ENCODE results near the gene GNA12.
A peak's percentile ranks its signal among the peaks of the same experiment; 100 is the strongest.

Gene GNA12

GRCh38 chr7:2844153-2845033, at the start of gene GNA12:
Gene GNA12 (minus strand): TSS chr7:2844308. CDS start chr7:2844161, 147 bp downstream.
- peak; percentile 99 for DNase-seq (ENCODE audit: low spot score)

- DNase-seq (ENCODE audit: low spot score): no peak
These were observed 49.3 kb upstream of the GNA12 start for GRCh38 chr7:2893411-2893861.

GRCh38 chr7:2892549-2892948, 48.4 kb upstream of the GNA12 start:
- DNase-seq (ENCODE audit: low spot score): no peak

- no peak for DNase-seq (ENCODE audit: low spot score)
These were observed 43.7 kb upstream of the GNA12 start for GRCh38 chr7:2887816-2888215.

GRCh38 chr7:2886900-2887299, 42.8 kb upstream of the GNA12 start:
- peak; percentile 66 for DNase-seq (ENCODE audit: low spot score)

- DNase-seq (ENCODE audit: low spot score): no peak
These were observed 42.3 kb upstream of the GNA12 start for GRCh38 chr7:2886391-2886790.

GRCh38 chr7:2884161-2884560, 40.1 kb upstream of the GNA12 start:
- no peak for DNase-seq (ENCODE audit: low spot score)

GRCh38 chr7:2883101-2883500, 39.0 kb upstream of the GNA12 start:
- DNase-seq (ENCODE audit: low spot score): no peak

- DNase-seq (ENCODE audit: low spot score): no peak
These were observed 38.0 kb upstream of the GNA12 start for GRCh38 chr7:2882111-2882510.

GRCh38 chr7:2880874-2881533, 36.9 kb upstream of the GNA12 start:
- DNase-seq (ENCODE audit: low spot score): peak; percentile 36

- no peak for DNase-seq (ENCODE audit: low spot score)
These were observed 35.9 kb upstream of the GNA12 start for GRCh38 chr7:2880051-2880450.

GRCh38 chr7:2879354-2879753, 35.2 kb upstream of the GNA12 start:
- DNase-seq (ENCODE audit: low spot score): no peak

- DNase-seq (ENCODE audit: low spot score): no peak
These were observed 34.2 kb upstream of the GNA12 start for GRCh38 chr7:2878306-2878705.

GRCh38 chr7:2876031-2876731, 32.1 kb upstream of the GNA12 start:
- DNase-seq (ENCODE audit: low spot score): peak; percentile 60

GRCh38 chr7:2873686-2874551, 29.8 kb upstream of the GNA12 start:
- DNase-seq (ENCODE audit: low spot score): no peak

- DNase-seq (ENCODE audit: low spot score): no peak
These were observed 29.0 kb upstream of the GNA12 start for GRCh38 chr7:2873146-2873545.

GRCh38 chr7:2872296-2872874, 28.3 kb upstream of the GNA12 start:
- peak; percentile 70 for DNase-seq (ENCODE audit: low spot score)

GRCh38 chr7:2870471-2870931, 26.4 kb upstream of the GNA12 start:
- peak; percentile 54 for DNase-seq (ENCODE audit: low spot score)

- no peak for DNase-seq (ENCODE audit: low spot score)
These were observed 25.9 kb upstream of the GNA12 start for GRCh38 chr7:2869981-2870380.

GRCh38 chr7:2866601-2867000, 22.5 kb upstream of the GNA12 start:
- no peak for DNase-seq (ENCODE audit: low spot score)

- DNase-seq (ENCODE audit: low spot score): peak; percentile 81
These were observed 21.0 kb upstream of the GNA12 start for GRCh38 chr7:2864999-2865670.

Data from Ammon's horn (tissue), 1 donor.